Keratinocyte (primary cell): ENCODE data around the gene ATRAID. TPM values are rescaled to one million over a fixed set of nuclear protein-coding genes. Genes with fewer than 3 reads are reported as not detected.

Source experiments
- DNase-seq: peaks from one replicate; pipeline ENCODE4 v3.0.0-alpha.2; 2011; ENCODE audit warnings: low read depth, missing footprints, low spot score
- FAIRE-seq: peaks from 2 replicates; lab custom pipeline; 2011; peaks lifted over from hg19 to GRCh38; lab: Jason Lieb, UNC
- H2AFZ ChIP-seq: 2 replicates; pipeline ENCODE4 v1.6.0; 2012; ENCODE audit warnings: low read length, control low read depth, inconsistent platforms; ENCODE audit not compliant: control insufficient read depth
- H3K27ac ChIP-seq: 2 replicates; pipeline ENCODE4 v1.5.1; 2011; ENCODE audit warnings: low read length; ENCODE audit not compliant: control insufficient read depth, insufficient read depth
- H3K27me3 ChIP-seq: 3 replicates; pipeline ENCODE4 v1.6.0; 2011; ENCODE audit warnings: low read length; ENCODE audit not compliant: control insufficient read depth, insufficient read depth; ENCODE audit errors: extremely low read depth
- H3K36me3 ChIP-seq, 2 experiments: 2 replicates in 1 of 2; 3 replicates in 1 of 2; pipeline ENCODE4 v1.5.1; 2011; ENCODE audit warnings: low read length in 2 of 2, mild to moderate bottlenecking in 1 of 2; ENCODE audit not compliant: control insufficient read depth in 2 of 2, insufficient read depth in 2 of 2; ENCODE audit errors: extremely low read depth in 1 of 2
- H3K4me1 ChIP-seq: 3 replicates; pipeline ENCODE4 v1.5.1; 2011; ENCODE audit warnings: low read length; ENCODE audit not compliant: control insufficient read depth, insufficient read depth; ENCODE audit errors: extremely low read depth
- H3K4me2 ChIP-seq: 3 replicates; pipeline ENCODE4 v1.6.0; 2011; ENCODE audit warnings: low read depth, low read length; ENCODE audit not compliant: control insufficient read depth, insufficient read depth; ENCODE audit errors: extremely low read depth
- H3K4me3 ChIP-seq, 3 experiments: fragments of 200-600 bp in 1 of 3; sonication (generic) in 1 of 3; 2 replicates in 2 of 3; 3 replicates in 1 of 3; pipeline ENCODE4 v1.5.1; 2011 to 2016; ENCODE audit warnings: low read length in 3 of 3, mild to moderate bottlenecking in 3 of 3, control low read depth in 2 of 3, inconsistent platforms in 1 of 3, low read depth in 1 of 3, mixed read lengths in 1 of 3, mixed run types in 1 of 3, moderate library complexity in 1 of 3; ENCODE audit not compliant: control insufficient read depth in 2 of 3, insufficient read depth in 2 of 3; ENCODE audit errors: extremely low read depth in 1 of 3
- H3K79me2 ChIP-seq: 2 replicates; pipeline ENCODE4 v1.6.0; 2012; ENCODE audit warnings: low read length; ENCODE audit not compliant: control insufficient read depth, insufficient read depth
- H3K9ac ChIP-seq: 3 replicates; pipeline ENCODE4 v1.6.0; 2011; ENCODE audit warnings: low read length; ENCODE audit not compliant: control insufficient read depth, insufficient read depth; ENCODE audit errors: extremely low read depth
- H3K9me1 ChIP-seq: 3 replicates; pipeline ENCODE4 v1.6.0; 2011; ENCODE audit warnings: low read length; ENCODE audit not compliant: control insufficient read depth, insufficient read depth; ENCODE audit errors: extremely low read depth
- H3K9me3 ChIP-seq: 2 replicates; pipeline ENCODE4 v1.5.1; 2012; ENCODE audit warnings: low read depth, low read length; ENCODE audit not compliant: control insufficient read depth
- H4K20me1 ChIP-seq: 3 replicates; pipeline ENCODE4 v1.6.0; 2011; ENCODE audit warnings: low read length; ENCODE audit not compliant: control insufficient read depth, insufficient read depth; ENCODE audit errors: extremely low read depth
- EZH2 ChIP-seq: IDR thresholded peaks from one replicate; pipeline ENCODE4 v1.6.1; 2012; ENCODE audit warnings: inconsistent platforms, mild to moderate bottlenecking, low read length, moderate library complexity
- dilution Hi-C: fragments of 300-500 bp; cut with MboI; formaldehyde crosslinking; loops from one replicate; pipeline ENCODE4 v1.7.0; 2020; ENCODE audit warnings: low sequenced_read_pairs; ENCODE audit not compliant: extremely low pct_ligation_motif_present
- polyA plus RNA-seq, 5 experiments: library from polyadenylated mRNA; depleted of rRNA in 3 of 5; stranded (reverse) in 3 of 5; stranded (forward) in 1 of 5; unstranded in 1 of 5; fragments of >200 nt; gene quantifications; 1 replicate in 1 of 5; 2 replicates in 3 of 5; 3 replicates in 1 of 5; pipeline versions ENCODE4 v1.2.1 to v1.2.3, GENCODE V29; 2011 to 2012; ENCODE audit warnings: missing spikeins in 2 of 5, low read depth in 1 of 5, low replicate concordance in 1 of 5
- TF ChIP-seq, protein P1 (sequence below), 3 experiments: IDR thresholded peaks in 1 of 3; conservative IDR thresholded peaks in 1 of 3; optimal IDR thresholded peaks in 1 of 3; 2 replicates in 2 of 3; 3 replicates in 1 of 3; pipeline versions ENCODE3 to v1.5.1; 2011; ENCODE audit warnings: low read length in 3 of 3, mild to moderate bottlenecking in 3 of 3, moderate library complexity in 2 of 3, control low read depth in 1 of 3, inconsistent platforms in 1 of 3; ENCODE audit not compliant: insufficient read depth in 2 of 3; ENCODE audit errors: extremely low read depth in 1 of 3

The ATRAID gene
- polyA plus RNA-seq, 1 donor (not counting 4 experiments of a cell fraction or from before 2014, with no cell fraction given) = 154 TPM

DNA sequence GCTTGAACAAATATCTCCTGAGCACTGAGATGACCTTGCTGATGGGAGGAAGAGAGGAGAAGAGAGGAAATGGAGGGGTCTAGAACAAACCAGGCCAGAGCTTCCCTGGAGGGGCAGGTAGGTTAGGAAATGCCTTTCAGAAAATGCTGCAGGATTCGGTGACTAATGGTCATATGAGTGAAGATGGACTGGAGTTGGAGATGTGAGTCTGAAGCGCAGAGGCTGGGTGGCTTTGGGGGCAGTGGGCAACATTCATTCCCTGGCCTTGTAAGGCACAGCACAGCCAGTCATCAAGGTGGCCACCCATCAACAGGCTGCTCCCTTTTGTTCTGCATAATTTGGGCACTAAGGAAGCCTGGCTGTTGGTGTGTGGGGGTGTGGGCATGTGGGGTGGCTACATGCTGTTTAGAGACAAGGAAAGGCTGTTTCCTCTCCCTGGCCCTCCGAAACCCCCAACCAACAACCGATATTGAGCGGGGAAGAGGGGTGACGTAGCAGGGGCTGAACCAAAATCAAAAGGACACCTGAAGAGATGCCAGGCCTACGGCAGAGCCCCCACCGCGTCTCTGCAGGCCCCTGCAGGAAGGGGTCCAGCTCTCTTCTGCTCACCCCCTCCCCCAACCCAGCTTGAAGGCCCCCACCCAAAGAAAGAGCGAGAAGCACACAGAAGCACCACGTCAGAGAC is 49.5 kb downstream of the ATRAID start:
- no peaks in the 10 kb centered on the region for H3K9me3 ChIP-seq
- dilution Hi-C loops = no loop called here

DNA sequence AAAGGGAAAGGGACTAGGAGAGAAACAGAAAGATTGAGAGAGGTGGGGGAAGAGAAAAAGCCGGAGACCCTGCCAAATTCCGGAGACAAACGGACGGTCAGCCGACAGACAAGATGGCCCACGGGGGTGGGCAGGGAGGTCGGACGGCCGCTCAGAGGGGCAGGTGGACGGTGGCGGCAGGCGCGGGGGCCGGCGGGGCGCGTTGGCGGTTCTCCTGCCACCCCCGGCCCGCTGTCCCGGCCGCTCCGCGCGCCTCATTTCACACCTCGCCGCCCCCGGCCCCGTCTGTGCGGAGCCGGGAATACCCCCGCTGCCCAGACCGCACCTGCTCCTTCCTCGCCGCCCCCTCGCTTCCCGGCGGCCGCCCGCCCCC is 50.1 kb downstream of the ATRAID start:
- no peak for DNase-seq
- Histone ChIP-seq H3K4me2 (no peak overlapping the region), H3K4me1 (peaks cover 14% of the 10 kb centered on the region)

More for the DNA sequence above, 49.5 kb downstream of the ATRAID start:
- peaks cover 14% of the 10 kb centered on the region for H3K4me1 ChIP-seq
- H3K27me3 ChIP-seq = peaks cover 85% of the 10 kb centered on the region
- H2AFZ ChIP-seq = no peak overlapping the region
- no peak for DNase-seq
- no peak overlapping the region for H3K4me3 ChIP-seq
- H3K27ac ChIP-seq = no peak overlapping the region
- TF ChIP-seq EZH2 = peak; percentile 18
- TF ChIP-seq, protein P1, sequence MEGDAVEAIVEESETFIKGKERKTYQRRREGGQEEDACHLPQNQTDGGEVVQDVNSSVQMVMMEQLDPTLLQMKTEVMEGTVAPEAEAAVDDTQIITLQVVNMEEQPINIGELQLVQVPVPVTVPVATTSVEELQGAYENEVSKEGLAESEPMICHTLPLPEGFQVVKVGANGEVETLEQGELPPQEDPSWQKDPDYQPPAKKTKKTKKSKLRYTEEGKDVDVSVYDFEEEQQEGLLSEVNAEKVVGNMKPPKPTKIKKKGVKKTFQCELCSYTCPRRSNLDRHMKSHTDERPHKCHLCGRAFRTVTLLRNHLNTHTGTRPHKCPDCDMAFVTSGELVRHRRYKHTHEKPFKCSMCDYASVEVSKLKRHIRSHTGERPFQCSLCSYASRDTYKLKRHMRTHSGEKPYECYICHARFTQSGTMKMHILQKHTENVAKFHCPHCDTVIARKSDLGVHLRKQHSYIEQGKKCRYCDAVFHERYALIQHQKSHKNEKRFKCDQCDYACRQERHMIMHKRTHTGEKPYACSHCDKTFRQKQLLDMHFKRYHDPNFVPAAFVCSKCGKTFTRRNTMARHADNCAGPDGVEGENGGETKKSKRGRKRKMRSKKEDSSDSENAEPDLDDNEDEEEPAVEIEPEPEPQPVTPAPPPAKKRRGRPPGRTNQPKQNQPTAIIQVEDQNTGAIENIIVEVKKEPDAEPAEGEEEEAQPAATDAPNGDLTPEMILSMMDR (optimal IDR thresholded peaks at IDR 0.05 in 1 of 3, IDR thresholded peaks at IDR 0.05 in 1 of 3, conservative IDR thresholded peaks at IDR 0.05 in 1 of 3; ENCODE audit: extremely low read depth in 1 of 3, insufficient read depth in 2 of 3, low read length in 3 of 3) = no peak
- H3K4me2 ChIP-seq = no peak overlapping the region
- H3K9me1 ChIP-seq = no peaks in the 10 kb centered on the region
- no peaks in the 10 kb centered on the region for H3K36me3 ChIP-seq
- no peak for FAIRE-seq
- H3K79me2 ChIP-seq = no peaks in the 10 kb centered on the region
- H3K9ac ChIP-seq = no peak overlapping the region
- peaks cover 2% of the 10 kb centered on the region for H4K20me1 ChIP-seq

More for the DNA sequence above, 50.1 kb downstream of the ATRAID start:
- H3K27ac ChIP-seq = no peak overlapping the region
- dilution Hi-C loops = no loop called here
- TF ChIP-seq, protein P1 (optimal IDR thresholded peaks at IDR 0.05 in 1 of 3, IDR thresholded peaks at IDR 0.05 in 1 of 3, conservative IDR thresholded peaks at IDR 0.05 in 1 of 3; ENCODE audit: extremely low read depth in 1 of 3, insufficient read depth in 2 of 3, low read length in 3 of 3) = no peak
- peak; percentile 69 for TF ChIP-seq EZH2
- no peaks in the 10 kb centered on the region for H3K79me2 ChIP-seq
- H3K36me3 ChIP-seq = no peaks in the 10 kb centered on the region
- no peak overlapping the region for H2AFZ ChIP-seq
- H3K4me3 ChIP-seq = no peak overlapping the region
- H3K9ac ChIP-seq = no peak overlapping the region
- H4K20me1 ChIP-seq = peaks cover 2% of the 10 kb centered on the region
- no peaks in the 10 kb centered on the region for H3K9me3 ChIP-seq
- FAIRE-seq = no peak
- no peaks in the 10 kb centered on the region for H3K9me1 ChIP-seq
- H3K27me3 ChIP-seq = peaks cover 81% of the 10 kb centered on the region
